ENCODE results near the gene BOC.

The BOC gene

DNA sequence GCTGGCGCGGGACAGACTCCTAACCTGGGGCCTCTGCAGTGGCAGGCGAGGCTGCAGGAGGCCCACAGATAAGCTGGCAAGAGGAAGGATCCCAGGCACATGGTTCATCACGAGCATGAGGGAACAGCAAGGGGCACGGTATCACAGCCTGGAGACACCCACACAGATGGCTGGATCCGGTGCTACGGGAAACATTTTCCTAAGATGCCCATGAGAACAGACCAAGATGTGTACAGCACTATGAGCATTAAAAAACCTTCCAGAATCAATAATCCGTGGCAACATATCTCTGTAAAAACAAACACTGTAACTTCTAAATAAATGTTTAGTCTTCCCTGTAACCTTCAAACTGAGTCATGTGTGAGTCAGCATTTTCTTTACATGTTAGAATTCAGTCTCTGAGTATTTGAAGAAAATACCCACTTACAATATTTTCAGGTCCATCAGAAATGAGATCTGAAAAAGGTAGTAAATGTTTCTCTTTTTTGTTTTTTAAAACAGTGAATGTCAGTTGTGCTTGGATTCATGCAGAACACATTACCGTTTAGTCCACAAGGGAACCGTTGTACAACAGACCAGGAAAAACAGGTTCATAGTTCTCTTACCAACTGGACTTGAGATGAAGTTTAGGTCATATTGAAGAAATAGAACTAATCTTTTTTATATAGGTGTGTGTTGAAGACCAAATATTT is 75.9 kb downstream of the BOC start:
- DNase-seq (ENCODE audit: low spot score), result no peak

DNA sequence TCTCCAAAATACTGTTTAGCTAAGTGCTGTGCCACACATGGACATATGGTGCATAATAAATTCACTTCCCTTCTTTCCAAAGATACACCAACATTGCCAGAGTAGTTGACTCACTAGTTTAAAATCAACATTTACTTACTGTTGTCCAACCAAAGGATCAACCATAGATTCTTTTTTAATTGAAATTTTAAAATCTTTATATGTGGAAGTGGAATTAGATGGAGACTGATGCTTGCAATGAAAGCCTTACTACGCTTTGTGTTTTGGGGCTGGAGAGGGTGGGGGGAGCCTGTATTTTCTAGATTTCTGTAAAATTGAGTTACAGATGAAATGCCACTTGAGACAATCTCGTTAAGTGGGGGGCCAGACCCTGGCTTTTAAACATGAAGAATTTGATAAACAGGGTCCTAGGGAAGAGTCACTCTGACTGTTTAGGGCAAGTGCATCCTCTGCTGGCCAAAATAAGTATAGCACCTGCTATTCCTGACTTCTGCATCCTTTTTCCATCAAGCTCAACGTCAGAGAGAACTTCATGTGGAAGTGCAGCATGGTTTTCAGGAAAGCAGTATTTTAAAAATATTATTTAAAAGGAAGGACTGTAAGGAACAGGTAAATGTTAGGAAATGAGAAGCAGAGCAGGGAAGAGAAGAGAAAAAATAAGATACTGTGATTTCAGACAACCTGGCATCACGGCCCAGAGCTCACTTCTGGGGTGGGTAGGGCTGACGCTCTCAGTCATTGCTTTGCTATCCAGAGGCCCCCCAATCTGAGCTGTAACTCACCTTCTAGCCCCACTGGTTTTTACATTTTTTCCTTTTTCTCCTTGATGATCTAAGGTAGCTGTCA is 76.7 kb downstream of the BOC start:
- peak; percentile 80 for DNase-seq (ENCODE audit: low spot score)

- DNase-seq (ENCODE audit: low spot score), result no peak
These were observed 77.5 kb downstream of the BOC start for GRCh38 chr3:113288881-113289280.

GRCh38 chr3:113291572-113291971 is 80.2 kb downstream of the BOC start:
- DNase-seq (ENCODE audit: low spot score), result peak; percentile 53

DNA sequence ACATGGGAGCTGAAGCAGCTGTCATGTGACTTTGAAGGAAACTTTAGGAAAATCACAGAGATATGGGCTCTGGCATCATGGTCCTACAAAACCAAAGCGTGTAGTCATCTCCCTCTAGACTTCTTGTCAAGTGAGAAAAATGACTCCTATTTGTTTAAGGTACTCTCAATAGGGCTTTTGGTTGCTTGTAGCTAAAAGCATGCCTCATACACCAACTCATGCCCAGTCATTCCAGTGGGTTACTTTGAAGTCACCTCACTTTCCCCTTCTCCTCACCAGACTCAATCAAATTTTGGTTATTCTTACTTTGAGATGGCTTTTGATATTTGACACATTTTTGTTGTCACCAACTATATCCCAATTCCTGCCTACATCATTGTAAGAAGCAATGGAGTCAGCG is 81.6 kb downstream of the BOC start:
- no peak for DNase-seq (ENCODE audit: low spot score)

- DNase-seq (ENCODE audit: low spot score), result no peak
These were observed 82.0 kb downstream of the BOC start for GRCh38 chr3:113293348-113293747.

GRCh38 chr3:113295463-113295862 is 84.1 kb downstream of the BOC start:
- DNase-seq (ENCODE audit: low spot score), result no peak

- no peak for DNase-seq (ENCODE audit: low spot score)
These were observed 85.9 kb downstream of the BOC start for GRCh38 chr3:113297287-113297686.

GRCh38 chr3:113297841-113298240 is 86.5 kb downstream of the BOC start:
- DNase-seq (ENCODE audit: low spot score), result no peak

DNA sequence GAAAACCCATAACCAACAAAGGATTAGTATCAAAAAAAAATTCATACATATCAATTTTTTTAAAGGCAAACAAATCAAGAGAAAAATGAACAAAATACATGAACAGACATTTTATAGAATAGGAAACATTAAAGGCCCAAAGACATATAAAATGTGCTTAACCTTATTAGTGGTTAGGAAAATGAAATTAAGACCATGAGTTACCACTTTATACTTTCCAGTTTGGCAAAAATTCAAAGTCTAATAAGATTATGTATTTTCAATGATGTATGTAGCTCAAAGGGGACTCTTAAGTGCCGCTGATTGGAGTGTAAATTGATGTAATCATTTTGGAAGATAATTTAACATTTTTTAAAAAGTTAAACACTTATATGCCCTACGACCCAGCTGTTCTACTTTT is 89.2 kb downstream of the BOC start:
- peak; percentile 43 for DNase-seq (ENCODE audit: low spot score)

- DNase-seq (ENCODE audit: low spot score), result no peak
These were observed 92.7 kb downstream of the BOC start for GRCh38 chr3:113304102-113304501.

GRCh38 chr3:113304856-113305540 is 93.6 kb downstream of the BOC start:
- DNase-seq (ENCODE audit: low spot score), result no peak

DNA sequence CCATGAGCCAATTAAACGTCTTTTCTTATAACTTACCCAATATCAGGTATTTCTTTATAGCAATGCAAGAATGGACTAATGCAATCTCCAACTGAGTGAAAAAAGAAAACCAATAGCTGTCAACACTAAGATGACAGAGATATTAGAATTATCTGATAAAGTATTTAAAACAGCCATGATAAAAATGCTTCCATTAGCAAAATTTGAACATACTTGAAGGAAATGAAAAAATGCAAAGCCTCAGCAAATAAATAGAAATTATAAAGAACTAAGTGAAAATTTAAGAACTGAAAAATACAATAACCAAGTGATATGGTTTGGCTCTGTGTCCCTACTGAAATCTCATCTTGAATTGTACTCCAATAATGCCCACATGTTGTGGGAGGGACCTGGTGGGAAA is 99.6 kb downstream of the BOC start:
- no peak for DNase-seq (ENCODE audit: low spot score)

DNA sequence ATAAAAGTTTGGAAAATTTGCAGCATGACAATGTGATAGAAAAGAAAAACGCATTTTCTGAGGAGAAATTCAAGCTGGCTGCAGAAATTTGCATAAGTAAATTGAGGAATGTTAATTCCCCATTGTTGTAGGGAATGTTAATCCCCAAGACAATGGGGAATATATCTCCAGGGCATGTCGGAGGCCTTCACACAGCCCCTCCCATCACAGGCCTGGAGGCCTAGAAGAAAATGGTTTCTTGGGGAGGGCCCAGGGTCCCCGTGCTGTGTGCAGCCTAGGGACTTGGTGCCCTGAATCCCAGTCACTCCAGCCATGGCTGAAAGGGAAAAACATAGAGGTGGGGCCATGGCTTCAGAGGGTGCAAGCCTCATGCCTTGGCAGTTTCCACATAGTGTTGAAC is 101.1 kb downstream of the BOC start:
- DNase-seq (ENCODE audit: low spot score), result no peak

GRCh38 chr3:113314923-113315322 is 103.6 kb downstream of the BOC start:
- DNase-seq (ENCODE audit: low spot score), result no peak

DNA sequence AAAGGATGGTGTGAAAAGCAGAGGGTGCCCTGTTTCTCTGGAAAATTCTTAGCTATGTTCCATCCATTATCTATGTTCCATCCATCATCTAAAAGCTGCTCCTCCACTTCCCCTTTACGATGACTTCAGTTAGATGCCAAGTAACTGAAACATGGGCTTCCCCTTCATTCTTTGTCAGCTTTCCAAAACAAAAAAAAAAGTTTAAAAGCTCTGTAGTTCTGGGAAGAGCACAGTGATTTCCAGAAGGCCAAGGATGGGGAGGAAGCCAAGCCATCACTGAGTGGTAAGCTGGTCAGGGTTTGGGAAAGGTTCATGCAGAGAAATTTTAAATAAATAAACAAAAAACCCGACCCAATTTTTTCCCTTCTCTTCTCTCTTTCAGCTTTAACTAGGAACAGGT is 118.4 kb downstream of the BOC start:
- DNase-seq (ENCODE audit: low spot score), result no peak

DNA sequence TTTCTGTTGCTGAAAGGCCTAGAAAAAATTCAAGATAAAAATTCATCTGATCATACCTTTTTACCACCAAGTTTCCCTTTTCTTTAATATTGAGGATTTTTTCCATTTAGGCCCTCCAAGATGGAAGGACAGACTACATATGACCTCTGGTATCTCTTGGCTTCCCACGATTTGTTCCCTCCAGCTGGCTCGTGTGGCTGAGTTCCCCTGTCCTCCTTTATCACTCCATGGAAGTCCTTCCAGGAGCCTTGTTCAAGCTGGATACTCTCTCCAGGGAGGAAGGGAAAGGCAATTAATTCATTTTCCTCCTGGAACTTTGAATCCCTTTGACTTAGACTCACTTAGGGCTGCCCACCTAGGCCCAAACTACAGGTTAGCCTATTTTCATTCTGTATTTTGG is 119.4 kb downstream of the BOC start:
- DNase-seq (ENCODE audit: low spot score), result no peak

DNA sequence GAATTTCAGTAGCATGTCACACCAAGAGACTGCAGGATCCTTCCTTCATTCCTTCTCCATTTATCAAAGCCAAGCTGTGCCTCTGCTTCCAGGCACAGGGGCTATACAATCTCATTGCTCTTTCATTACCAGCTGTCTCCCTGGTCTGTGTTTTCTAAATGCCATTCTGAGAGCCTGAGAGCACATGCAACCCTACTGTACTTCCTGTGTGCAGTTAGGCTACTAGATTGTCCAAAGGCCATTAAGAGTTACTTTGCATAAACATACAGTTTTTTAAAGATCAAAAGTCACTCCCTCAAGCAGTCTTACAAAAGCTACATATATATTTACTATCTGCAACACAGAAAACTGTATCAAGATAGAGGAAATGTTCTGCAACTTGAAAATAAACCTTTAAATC is 119.8 kb downstream of the BOC start:
- no peak for DNase-seq (ENCODE audit: low spot score)
